Measurements from ENCODE around the gene NRROS.
"Not testable (repeated sequence)": the region's sequence is repeated elsewhere in the genome, so short reads cannot be mapped to it uniquely, and the experiment has no call there.

GRCh38 chr3:196619627-196620026 lies 19.9 kb upstream of the NRROS start:
- not testable (repeated sequence) for TF ChIP-seq CTCF, POLR2A (IDR thresholded peaks at IDR 0.05)

Data from vagina (tissue), 2 donors.